GM12873 (cell line): ENCODE measurements around the gene MRPS34.

Experiments used
- CTCF ChIP-seq: IDR thresholded peaks from 2 replicates; pipeline ENCODE4 v1.5.1; 2012; ENCODE audit warnings: low read depth, mild to moderate bottlenecking, moderate library complexity, low read length, control low read depth; ENCODE audit not compliant: insufficient read depth; ENCODE audit errors: missing control alignments

MRPS34 gene

DNA sequence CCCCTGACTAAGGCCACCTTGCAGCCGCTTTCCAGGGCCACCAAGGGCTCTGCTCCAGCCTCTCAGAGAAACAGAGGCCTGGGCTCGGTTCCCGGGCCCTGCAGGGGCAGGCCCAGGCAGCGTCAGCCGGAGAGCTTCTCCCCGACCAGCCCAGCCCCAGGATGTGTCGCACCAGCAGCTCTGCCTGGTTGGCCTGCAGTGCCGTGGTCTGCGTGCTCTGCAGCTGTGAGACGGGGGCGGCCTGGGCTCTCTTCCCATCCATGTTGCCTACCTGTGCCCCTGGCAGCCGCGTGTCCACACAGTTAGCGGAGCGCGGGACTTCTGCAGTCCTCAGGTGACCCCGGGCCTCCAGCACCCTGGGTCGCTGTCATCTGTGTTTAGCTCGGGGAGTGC is 15.8 kb upstream of the MRPS34 start:
- no peak for TF ChIP-seq CTCF

DNA sequence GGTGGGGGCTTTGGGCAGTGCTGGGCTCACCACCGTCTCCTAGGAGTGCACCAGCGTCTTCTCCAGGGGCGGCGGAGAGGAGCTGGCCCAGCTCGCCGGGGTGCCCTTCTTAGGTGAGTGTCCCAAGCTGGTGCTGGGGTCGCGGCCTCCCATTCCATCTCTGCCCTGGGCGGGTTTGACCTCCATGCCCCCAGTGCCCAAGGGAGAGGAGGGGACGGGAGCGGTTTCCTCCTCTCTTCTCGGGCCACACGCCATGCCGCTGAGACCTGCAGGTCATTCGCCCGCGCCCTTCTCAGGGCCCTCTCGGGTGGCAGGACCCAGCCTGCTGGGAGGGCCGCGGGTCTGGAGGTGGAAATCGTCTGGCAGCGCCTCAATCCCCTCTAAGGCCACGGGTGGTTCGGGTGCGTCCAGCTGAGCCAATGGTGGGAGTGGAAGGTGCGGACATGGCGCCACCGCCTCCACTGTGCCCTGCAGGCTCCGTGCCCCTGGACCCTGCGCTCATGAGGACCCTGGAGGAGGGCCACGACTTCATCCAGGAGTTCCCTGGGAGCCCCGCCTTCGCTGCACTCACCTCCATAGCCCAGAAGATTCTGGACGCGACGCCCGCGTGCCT is 15.3 kb upstream of the MRPS34 start:
- TF ChIP-seq CTCF, result no peak

DNA sequence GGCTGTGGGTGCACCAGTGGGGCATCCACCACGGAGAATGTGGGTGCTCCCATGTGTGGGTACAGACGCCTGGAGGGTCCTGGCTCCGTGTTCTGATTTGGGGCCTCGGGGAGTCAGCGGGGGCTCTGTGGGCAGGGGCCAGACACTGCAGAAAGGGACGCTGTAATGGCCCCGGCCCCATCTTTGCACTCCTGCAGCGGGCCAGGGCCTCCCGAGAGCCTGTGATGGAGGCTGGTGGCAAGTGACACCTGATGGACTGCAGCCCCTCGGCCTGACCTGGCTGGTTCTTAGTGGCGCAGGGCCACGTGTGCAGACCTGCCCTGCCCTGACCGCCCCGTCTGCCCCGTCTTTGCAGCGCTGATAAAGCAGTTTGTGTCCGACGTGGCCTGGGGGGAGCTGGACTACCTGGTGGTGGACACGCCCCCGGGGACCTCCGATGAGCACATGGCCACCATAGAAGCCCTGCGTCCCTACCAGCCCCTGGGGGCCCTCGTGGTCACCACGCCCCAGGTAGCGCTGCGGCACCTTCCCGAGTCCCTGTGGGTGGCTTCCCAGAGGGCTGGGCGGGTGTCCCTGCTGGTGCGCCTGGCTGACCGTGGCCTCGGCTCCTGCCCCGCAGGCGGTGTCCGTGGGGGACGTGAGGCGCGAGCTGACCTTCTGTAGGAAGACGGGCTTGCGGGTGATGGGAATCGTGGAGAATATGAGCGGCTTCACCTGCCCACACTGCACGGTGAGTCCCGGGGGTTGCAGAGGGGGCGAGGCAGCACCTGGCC is 14.6 kb upstream of the MRPS34 start:
- no peak for TF ChIP-seq CTCF

- no peak for TF ChIP-seq CTCF
Measured at GRCh38 chr16:1787056-1787321, 14.1 kb upstream of the MRPS34 start.

DNA sequence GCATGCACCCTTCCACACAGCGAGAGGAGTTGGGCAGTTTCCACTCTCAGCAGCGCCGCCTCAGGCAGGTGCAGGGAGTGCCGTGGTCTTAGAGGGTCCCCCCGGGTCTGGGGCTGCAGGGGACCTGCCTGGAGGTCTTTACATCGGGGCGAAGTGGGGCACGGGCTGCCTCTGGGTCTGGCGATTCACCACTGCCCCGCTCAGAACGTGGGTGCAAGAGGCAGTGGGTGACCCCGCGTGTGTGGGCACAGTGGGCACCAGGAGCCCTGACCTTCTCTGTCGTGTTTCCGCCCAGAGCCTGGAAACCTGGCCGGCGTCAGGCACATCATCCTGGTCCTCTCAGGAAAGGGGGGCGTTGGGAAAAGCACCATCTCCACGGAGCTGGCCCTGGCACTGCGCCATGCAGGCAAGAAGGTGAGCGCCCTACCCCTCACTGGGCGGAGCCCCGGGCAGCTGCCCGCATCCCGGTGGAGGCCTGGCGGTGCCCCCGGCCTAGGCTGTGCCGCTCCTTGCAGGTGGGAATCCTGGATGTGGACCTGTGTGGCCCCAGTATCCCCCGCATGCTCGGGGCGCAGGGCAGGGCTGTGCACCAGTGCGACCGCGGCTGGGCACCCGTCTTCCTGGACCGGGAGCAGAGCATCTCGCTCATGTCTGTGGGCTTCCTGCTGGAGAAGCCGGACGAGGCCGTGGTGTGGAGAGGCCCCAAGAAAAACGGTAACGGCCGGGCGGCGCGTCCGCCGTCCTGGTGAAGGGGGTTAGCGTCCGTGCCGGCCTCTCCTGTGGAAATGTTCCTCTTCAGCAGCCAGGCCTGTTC is 13.5 kb upstream of the MRPS34 start:
- TF ChIP-seq CTCF, result peak; percentile 13

DNA sequence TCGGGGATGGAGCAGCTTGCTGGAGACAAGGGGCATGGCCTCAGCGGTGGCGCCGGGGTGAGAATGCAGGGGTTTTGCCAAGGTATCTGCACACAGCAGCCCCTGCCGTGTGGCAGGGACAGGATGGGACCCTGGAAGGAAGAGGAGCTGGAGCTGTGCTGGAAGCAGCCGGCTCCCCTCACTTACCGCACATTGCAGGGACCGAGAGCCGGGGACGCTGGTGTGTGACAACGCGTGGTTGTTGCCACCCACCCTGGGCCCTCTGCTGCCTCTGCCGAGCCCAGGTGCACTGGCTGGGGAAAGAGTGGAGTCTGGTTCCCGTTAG is 12.9 kb upstream of the MRPS34 start:
- TF ChIP-seq CTCF, result no peak
